CD4-positive, CD25-positive, alpha-beta regulatory T cell (primary cell): ENCODE measurements around the gene ZNF316. TPM values are rescaled to one million over a fixed set of nuclear protein-coding genes. Genes with fewer than 3 reads are reported as not detected.
A peak's percentile ranks its signal among the peaks of the same experiment; 100 is the strongest.

Experiments used
- ATAC-seq, 2 donors: fragments of 150-1000 bp; cut with Tn5 transposase; one replicate each; pipeline ENCODE4 v1.10.0; 2021; ENCODE audit warnings: low read depth in 2 of 2, moderate number of reproducible peaks in 2 of 2, moderate library complexity in 1 of 2
- DNase-seq, 3 donors: peaks; one replicate each; pipeline versions ENCODE4 v3.0.0 to v3.0.0-alpha.2; 2012 to 2022; ENCODE audit warnings: mixed read lengths in 1 of 3
- H3K27ac ChIP-seq: one replicate; pipeline ENCODE4 v1.7.0; 2013; ENCODE audit warnings: mild to moderate bottlenecking, low read length; ENCODE audit not compliant: insufficient read depth, poor library complexity, severe bottlenecking
- H3K27me3 ChIP-seq: one replicate; pipeline ENCODE4 v1.7.0; 2013; ENCODE audit warnings: low read length; ENCODE audit not compliant: control insufficient read depth, insufficient read depth
- H3K36me3 ChIP-seq: one replicate; pipeline ENCODE4 v1.7.0; 2013; ENCODE audit warnings: mild to moderate bottlenecking, low read length, moderate library complexity; ENCODE audit not compliant: control insufficient read depth, insufficient read depth
- H3K4me1 ChIP-seq: 2 replicates; pipeline ENCODE4 v1.7.0; 2013; ENCODE audit warnings: mild to moderate bottlenecking, low read length; ENCODE audit not compliant: insufficient read depth, control insufficient read depth, poor library complexity, severe bottlenecking
- H3K4me3 ChIP-seq: one replicate; pipeline ENCODE4 v1.7.0; 2013; ENCODE audit warnings: low read depth, mild to moderate bottlenecking, low read length, moderate library complexity
- H3K9me3 ChIP-seq, 2 experiments: 1 replicate in 1 of 2; 2 replicates in 1 of 2; pipeline ENCODE4 v1.7.0; 2013; ENCODE audit warnings: low read length in 2 of 2, mild to moderate bottlenecking in 1 of 2, moderate library complexity in 1 of 2; ENCODE audit not compliant: control insufficient read depth in 2 of 2
- H3K27ac Mint-ChIP-seq, 3 donors: one replicate each; pipeline ENCODE4 v1.8.0; 2020 to 2022; ENCODE audit warnings: mild to moderate bottlenecking in 3 of 3, mixed read lengths in 3 of 3, moderate library complexity in 2 of 3
- H3K27me3 Mint-ChIP-seq: one replicate; pipeline ENCODE4 v1.8.0; 2022; ENCODE audit warnings: mild to moderate bottlenecking, mixed read lengths
- H3K36me3 Mint-ChIP-seq: one replicate; pipeline ENCODE4 v1.8.0; 2020; ENCODE audit warnings: mixed read lengths
- H3K4me1 Mint-ChIP-seq, 4 donors: one replicate each; pipeline ENCODE4 v1.8.0; 2020 to 2022; ENCODE audit warnings: mixed read lengths in 4 of 4, mild to moderate bottlenecking in 1 of 4
- H3K4me3 Mint-ChIP-seq, 4 donors: one replicate each; pipeline ENCODE4 v1.8.0; 2020 to 2022; ENCODE audit warnings: mild to moderate bottlenecking in 4 of 4, mixed read lengths in 4 of 4, moderate library complexity in 3 of 4
- H3K9me3 Mint-ChIP-seq, 7 donors: one replicate each; pipeline ENCODE4 v1.8.0; 2020 to 2022; ENCODE audit warnings: mixed read lengths in 7 of 7, mild to moderate bottlenecking in 3 of 7, moderate library complexity in 2 of 7
- polyA plus RNA-seq, 4 donors: library from polyadenylated mRNA; unstranded; fragments of 300-500 nt; fragmentation: Illumina TruSeq; gene quantifications; one replicate each; pipeline ENCODE4 v1.2.3, GENCODE V29; 2021
- total RNA-seq: library from RNA; stranded (reverse); gene quantifications from one replicate; pipeline ENCODE4 v1.2.3, GENCODE V29; 2022

The ZNF316 gene
- total and polyA plus RNA-seq, 5 donors from 2014 or later = 0.81 to 51.6 (median 1.1) TPM

DNA sequence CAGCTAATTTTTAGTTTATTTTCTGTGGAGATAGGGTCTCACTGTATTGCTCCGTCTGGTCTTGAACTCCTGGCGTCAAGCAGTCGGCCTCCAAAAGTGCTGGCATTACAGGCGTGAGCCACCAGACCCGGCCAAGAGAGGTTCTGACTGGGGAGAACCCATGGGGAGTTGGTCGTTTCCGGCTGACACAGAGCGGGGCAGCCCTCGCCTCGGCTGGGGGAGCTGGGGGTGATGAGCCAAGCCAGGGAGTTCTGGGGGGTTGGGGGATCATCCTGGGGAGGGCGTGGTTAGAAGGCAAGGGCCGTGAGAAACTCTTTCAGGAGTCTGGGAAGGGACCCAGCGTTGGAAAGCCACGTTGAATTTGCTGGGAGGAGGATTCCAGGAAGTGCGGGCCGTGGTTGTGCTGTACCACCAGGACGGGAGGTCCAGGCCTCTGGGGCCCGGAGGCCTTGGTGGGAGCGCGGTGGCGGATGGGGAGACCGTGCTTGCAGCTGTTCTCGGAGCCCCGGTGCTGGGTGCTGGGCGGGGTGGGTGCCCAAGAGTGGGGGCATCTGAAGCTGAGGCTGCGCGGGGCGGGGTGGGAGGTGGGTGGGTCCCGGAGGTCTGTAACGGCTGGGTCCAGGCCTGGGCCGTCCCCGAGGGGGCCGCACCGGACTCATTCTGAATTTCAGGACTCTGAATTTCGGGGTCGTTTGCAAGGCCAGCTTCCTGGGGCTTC, 30.1 kb upstream of the ZNF316 start:
- DNase-seq = no peak
- Mint-ChIP-seq H3K36me3 (peaks cover 15% of the 10 kb centered on the region), H3K9me3 (no peaks in the 10 kb centered on the region), H3K27me3 (no peaks in the 10 kb centered on the region), H3K4me1 (peaks cover 0 to 7% (median 5%) of the 10 kb centered on the region in 4 donors), H3K4me3 (no peak overlapping the region), H3K27ac (no peak overlapping the region)
- Histone ChIP-seq H3K27me3 (no peaks in the 10 kb centered on the region), H3K4me1 (no peaks in the 10 kb centered on the region), H3K27ac (no peak overlapping the region), H3K36me3 (peaks cover 27% of the 10 kb centered on the region), H3K9me3 (no peaks in the 10 kb centered on the region), H3K4me3 (no peak overlapping the region)
- no peak for ATAC-seq

DNA sequence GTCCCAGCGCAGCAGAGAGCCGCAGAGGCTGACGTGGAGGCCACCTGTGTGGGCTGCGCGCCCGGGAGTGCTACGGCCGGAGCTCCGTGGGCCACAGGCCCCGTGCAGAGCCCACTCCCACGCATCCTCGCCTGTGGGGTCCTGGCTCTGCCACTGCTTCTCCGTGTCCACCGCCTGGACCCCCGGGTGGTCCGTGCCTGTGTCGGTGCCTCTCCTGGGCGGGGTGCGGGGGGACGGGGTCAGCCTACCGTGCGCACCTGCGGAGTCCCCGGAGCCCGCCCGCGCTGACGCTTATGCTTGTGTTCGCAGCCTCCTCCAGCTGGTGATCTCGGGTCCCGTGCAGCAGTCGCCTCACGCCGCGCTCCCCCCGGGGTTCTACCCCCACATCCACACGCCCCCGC, 29.5 kb upstream of the ZNF316 start:
- Mint-ChIP-seq H3K4me3 (no peak overlapping the region), H3K4me1 (peaks cover 0 to 4% (median 1%) of the 10 kb centered on the region in 4 donors), H3K36me3 (peaks cover 15% of the 10 kb centered on the region), H3K27ac (no peak overlapping the region), H3K9me3 (no peaks in the 10 kb centered on the region), H3K27me3 (peaks cover 3% of the 10 kb centered on the region)
- Histone ChIP-seq H3K27ac (no peak overlapping the region), H3K36me3 (peaks cover 25% of the 10 kb centered on the region), H3K27me3 (no peaks in the 10 kb centered on the region), H3K4me3 (no peak overlapping the region), H3K4me1 (no peaks in the 10 kb centered on the region), H3K9me3 (no peaks in the 10 kb centered on the region)
- ATAC-seq (no peak), DNase-seq (no peak)

DNA sequence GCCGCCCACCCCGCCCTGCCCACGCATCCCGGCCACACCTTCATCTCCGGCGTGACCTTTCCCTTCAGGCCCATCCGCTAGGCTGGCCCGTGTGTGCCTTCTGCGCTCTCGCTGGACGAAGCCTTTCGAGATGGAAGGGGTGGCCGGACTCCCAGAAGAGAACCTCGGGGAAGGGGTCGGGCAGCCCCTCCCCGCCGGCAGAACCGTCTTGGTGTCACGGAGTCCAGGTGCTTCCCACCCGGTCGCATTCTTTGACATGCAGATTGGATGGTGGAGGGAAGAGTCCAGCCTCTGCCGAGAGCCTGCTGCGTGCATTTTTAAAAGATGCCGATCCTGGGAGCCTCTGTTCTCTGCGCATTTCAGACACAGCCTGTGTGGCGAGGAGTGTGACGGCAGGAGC, 29.0 kb upstream of the ZNF316 start:
- H3K27me3 ChIP-seq = no peaks in the 10 kb centered on the region
- Mint-ChIP-seq H3K4me3 (no peak overlapping the region), H3K4me1 (peaks cover 0 to 5% (median 2%) of the 10 kb centered on the region in 4 donors), H3K9me3 (no peaks in the 10 kb centered on the region), H3K27ac (no peak overlapping the region), H3K27me3 (peaks cover 8% of the 10 kb centered on the region), H3K36me3 (peaks cover 15% of the 10 kb centered on the region)
- no peak overlapping the region for H3K4me3 ChIP-seq
- peaks cover 24% of the 10 kb centered on the region for H3K36me3 ChIP-seq
- ATAC-seq = no peak
- no peak overlapping the region for H3K27ac ChIP-seq
- H3K9me3 ChIP-seq = no peaks in the 10 kb centered on the region
- H3K4me1 ChIP-seq = no peaks in the 10 kb centered on the region
- no peak for DNase-seq

DNA sequence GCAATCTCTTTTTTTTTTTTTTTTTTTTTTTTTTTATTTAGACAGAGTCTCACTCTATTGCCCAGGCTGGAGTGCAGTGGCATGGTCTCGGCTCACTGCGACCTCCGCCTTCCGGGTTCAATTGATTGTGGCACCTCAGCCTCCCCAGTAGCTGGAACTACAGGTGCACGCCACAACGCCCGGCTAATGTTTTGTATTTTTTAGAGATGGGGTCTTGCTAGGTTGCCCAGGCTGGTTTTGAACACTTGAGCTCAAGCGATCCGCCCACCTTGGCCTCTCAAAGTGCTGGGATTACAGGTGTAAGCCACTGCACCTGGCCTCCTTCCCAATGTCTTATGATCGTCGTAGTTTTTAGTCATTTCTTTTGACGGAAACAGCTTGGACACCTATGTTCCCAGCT, 28.3 kb upstream of the ZNF316 start:
- Histone ChIP-seq H3K27me3 (no peaks in the 10 kb centered on the region), H3K36me3 (peaks cover 23% of the 10 kb centered on the region), H3K4me1 (no peaks in the 10 kb centered on the region), H3K27ac (no peak overlapping the region), H3K9me3 (no peaks in the 10 kb centered on the region), H3K4me3 (no peak overlapping the region)
- ATAC-seq (no peak), DNase-seq (no peak)
- Mint-ChIP-seq H3K4me1 (peaks cover 0 to 6% (median 3%) of the 10 kb centered on the region in 4 donors), H3K27ac (no peak overlapping the region), H3K9me3 (no peaks in the 10 kb centered on the region), H3K27me3 (peaks cover 13% of the 10 kb centered on the region), H3K36me3 (peaks cover 13% of the 10 kb centered on the region), H3K4me3 (no peak overlapping the region)

DNA sequence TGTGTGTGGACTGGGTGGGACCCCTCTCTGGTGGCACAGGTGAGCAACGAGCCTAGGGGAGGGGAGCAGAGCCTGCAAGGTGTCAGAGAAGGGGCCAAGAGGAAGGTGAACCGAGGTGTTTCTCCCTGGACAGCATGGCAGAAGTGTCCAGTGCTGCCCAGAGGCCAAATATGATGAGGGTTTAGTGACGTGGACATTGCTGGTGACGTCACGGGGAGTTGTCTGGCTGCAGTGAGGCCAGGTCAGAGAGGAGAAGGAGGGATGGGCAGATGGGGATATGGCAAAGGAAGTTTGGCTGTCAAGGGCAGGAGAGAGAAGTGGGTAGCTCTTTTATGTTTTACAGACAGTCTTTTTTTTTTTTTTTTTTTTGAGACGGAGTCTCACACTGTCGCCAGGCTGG, 24.3 kb upstream of the ZNF316 start:
- DNase-seq (no peak), ATAC-seq (no peak)
- Histone ChIP-seq H3K36me3 (peaks cover 7% of the 10 kb centered on the region), H3K4me1 (peaks cover 12% of the 10 kb centered on the region), H3K27me3 (peaks cover 3% of the 10 kb centered on the region), H3K27ac (no peak overlapping the region), H3K9me3 (no peaks in the 10 kb centered on the region), H3K4me3 (no peak overlapping the region)
- H3K9me3 Mint-ChIP-seq = peaks cover 0 to 3% (median 0%) of the 10 kb centered on the region in 7 donors
- H3K27me3 Mint-ChIP-seq = peaks cover 31% of the 10 kb centered on the region
- peak overlapping the region in 1 of 4 donors; percentile 41 for H3K4me3 Mint-ChIP-seq
- H3K27ac Mint-ChIP-seq = peak overlapping the region in 1 of 3 donors; percentile 59
- H3K4me1 Mint-ChIP-seq = peaks cover 0 to 13% (median 4%) of the 10 kb centered on the region in 4 donors
- no peaks in the 10 kb centered on the region for H3K36me3 Mint-ChIP-seq

DNA sequence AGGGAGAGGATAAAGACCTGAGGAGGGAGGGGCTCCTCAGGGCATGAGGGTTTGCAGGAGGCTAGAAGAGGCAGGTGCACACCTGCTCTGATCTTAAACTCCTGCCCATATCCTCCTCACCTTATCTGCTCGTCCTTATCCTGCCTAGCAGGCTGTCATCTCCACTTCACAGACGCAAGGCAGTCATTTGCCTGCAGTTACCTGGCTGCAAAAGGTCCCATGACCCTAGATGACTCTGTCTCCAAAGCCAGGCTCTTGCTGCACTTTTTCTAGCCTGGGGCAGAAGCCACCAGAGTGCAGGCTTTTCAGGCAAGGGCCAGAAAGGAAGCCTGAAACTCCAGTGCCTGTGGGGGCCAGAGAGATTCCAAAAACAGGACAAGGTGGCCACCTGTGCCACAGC, 23.4 kb upstream of the ZNF316 start:
- Histone ChIP-seq H3K36me3 (peaks cover 3% of the 10 kb centered on the region), H3K4me1 (peaks cover 12% of the 10 kb centered on the region), H3K27me3 (peaks cover 3% of the 10 kb centered on the region), H3K9me3 (no peaks in the 10 kb centered on the region), H3K27ac (no peak overlapping the region), H3K4me3 (no peak overlapping the region)
- ATAC-seq (no peak), DNase-seq (no peak)
- no peaks in the 10 kb centered on the region for H3K36me3 Mint-ChIP-seq
- H3K27me3 Mint-ChIP-seq = peaks cover 34% of the 10 kb centered on the region
- peaks cover 0 to 3% (median 0%) of the 10 kb centered on the region in 7 donors for H3K9me3 Mint-ChIP-seq
- H3K27ac Mint-ChIP-seq = no peak overlapping the region
- H3K4me1 Mint-ChIP-seq = peaks cover 0 to 14% (median 4%) of the 10 kb centered on the region in 4 donors
- H3K4me3 Mint-ChIP-seq = peak overlapping the region in 2 of 4 donors; percentile 19 to 46

DNA sequence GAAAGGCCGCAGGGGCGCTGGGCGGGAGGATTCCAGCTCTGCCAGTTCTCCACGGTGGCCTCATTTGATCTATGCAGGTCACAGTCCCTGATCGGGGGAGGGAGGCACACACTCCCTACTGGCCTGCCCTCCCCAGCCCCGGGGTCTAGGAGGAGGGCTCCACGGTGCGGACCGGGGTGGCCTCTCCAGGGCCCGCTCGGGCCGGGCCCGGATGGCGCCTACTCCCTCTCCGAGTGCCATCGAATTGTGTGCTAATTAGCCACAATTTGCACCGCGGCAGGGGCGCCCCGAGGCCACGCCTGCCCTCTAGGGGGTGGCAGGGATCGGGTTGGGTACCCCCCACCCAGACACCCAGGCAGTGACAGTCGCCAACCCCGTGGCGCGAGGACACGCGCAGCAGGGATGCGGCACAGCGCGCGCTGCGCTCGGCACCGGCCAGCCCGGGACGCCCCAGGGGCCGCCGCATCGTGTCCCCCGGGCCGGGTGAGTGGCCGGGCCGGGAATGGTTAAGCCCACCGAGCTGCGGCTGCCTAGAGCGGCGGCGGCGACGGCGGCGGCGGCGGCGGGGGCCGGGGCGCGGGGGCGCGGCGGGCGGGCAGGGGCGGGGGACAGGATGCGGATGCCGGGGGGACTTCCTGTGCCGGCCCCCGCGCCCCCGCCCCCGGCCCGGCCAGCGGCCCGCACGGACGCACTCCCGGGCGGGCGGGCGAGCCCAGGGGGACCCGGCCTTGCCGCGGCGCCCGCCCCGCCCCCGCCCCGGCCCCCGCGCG, 22.0 kb upstream of the ZNF316 start, which contains the start of gene ZNF853:
Gene ZNF853, plus strand, starts transcription at position 658 of the 770 bp plus-strand sequence. CDS start 565 bp downstream, outside the sequence.
- H3K9me3 Mint-ChIP-seq = peaks cover 0 to 3% (median 0%) of the 10 kb centered on the region in 7 donors
- no peaks in the 10 kb centered on the region for H3K36me3 ChIP-seq
- peaks cover 8 to 22% (median 10%) of the 10 kb centered on the region in 4 donors for H3K4me1 Mint-ChIP-seq
- H3K27ac Mint-ChIP-seq = peak within 1 kb of the TSS; percentile 17 to 65 (median 53)
- no peak within 1 kb of the TSS for H3K4me3 ChIP-seq
- DNase-seq (peak in 1 of 3 donors; percentile 16), ATAC-seq (peak; percentile 18 to 46)
- H3K27me3 ChIP-seq = peaks cover 3% of the 10 kb centered on the region
- H3K4me3 Mint-ChIP-seq = peak within 1 kb of the TSS; percentile 67 to 85 (median 80)
- peaks cover 40% of the 10 kb centered on the region for H3K27me3 Mint-ChIP-seq
- H3K9me3 ChIP-seq = no peaks in the 10 kb centered on the region
- H3K27ac ChIP-seq = no peak within 1 kb of the TSS
- no peaks in the 10 kb centered on the region for H3K36me3 Mint-ChIP-seq
- H3K4me1 ChIP-seq = peaks cover 12% of the 10 kb centered on the region
